Measurements from ENCODE around the gene CAMK1.

Gene CAMK1

GRCh38 chr3:9721015-9721699 is 48.6 kb downstream of the CAMK1 start:
- peak; percentile 42 for DNase-seq
- in situ Hi-C loops (cut with HindIII; ENCODE audit: low pct_ligation_motif_present, low pct_unique_long_range_greater_than_20kb, low sequenced_read_pairs) = no loop called here

- DNase-seq = no peak
- in situ Hi-C loops (cut with HindIII; ENCODE audit: low pct_ligation_motif_present, low pct_unique_long_range_greater_than_20kb, low sequenced_read_pairs) = no loop called here
Measured at GRCh38 chr3:9718118-9718517, 51.6 kb downstream of the CAMK1 start.

- in situ Hi-C loops (cut with HindIII; ENCODE audit: low pct_ligation_motif_present, low pct_unique_long_range_greater_than_20kb, low sequenced_read_pairs) = no loop called here
- DNase-seq = no peak
Measured at GRCh38 chr3:9717563-9717962, 52.2 kb downstream of the CAMK1 start.

GRCh38 chr3:9716801-9717555 is 52.8 kb downstream of the CAMK1 start:
- no peak for DNase-seq
- in situ Hi-C loops (cut with HindIII; ENCODE audit: low pct_ligation_motif_present, low pct_unique_long_range_greater_than_20kb, low sequenced_read_pairs) = no loop called here

- peak; percentile 91 for DNase-seq
- in situ Hi-C loops (cut with HindIII; ENCODE audit: low pct_ligation_motif_present, low pct_unique_long_range_greater_than_20kb, low sequenced_read_pairs) = no loop called here
Measured at GRCh38 chr3:9715764-9716437, 53.8 kb downstream of the CAMK1 start.

- DNase-seq = no peak
- in situ Hi-C loops (cut with HindIII; ENCODE audit: low pct_ligation_motif_present, low pct_unique_long_range_greater_than_20kb, low sequenced_read_pairs) = no loop called here
Measured at GRCh38 chr3:9715136-9715535, 54.6 kb downstream of the CAMK1 start.

- in situ Hi-C loops (cut with HindIII; ENCODE audit: low pct_ligation_motif_present, low pct_unique_long_range_greater_than_20kb, low sequenced_read_pairs) = no loop called here
Measured at GRCh38 chr3:9713142-9713541, 56.6 kb downstream of the CAMK1 start.

GRCh38 chr3:9712415-9712814 is 57.3 kb downstream of the CAMK1 start:
- in situ Hi-C loops (cut with HindIII; ENCODE audit: low pct_ligation_motif_present, low pct_unique_long_range_greater_than_20kb, low sequenced_read_pairs) = no loop called here
- DNase-seq = no peak

More at GRCh38 chr3:9713142-9713541, 56.6 kb downstream of the CAMK1 start:
- DNase-seq = no peak

- in situ Hi-C loops (cut with HindIII; ENCODE audit: low pct_ligation_motif_present, low pct_unique_long_range_greater_than_20kb, low sequenced_read_pairs) = no loop called here
- DNase-seq = no peak
Measured at GRCh38 chr3:9710174-9710739, 59.5 kb downstream of the CAMK1 start.

All from ACHN (cell line).